A549 (cell line): ENCODE data around the gene NDUFAF5. TPM values are rescaled to one million over a fixed set of nuclear protein-coding genes. Genes with fewer than 3 reads are reported as not detected.
A peak's percentile ranks its signal among the peaks of the same experiment; 100 is the strongest.

Experiments
- ATAC-seq, 2 experiments: fragments of 200-7000 bp in 1 of 2; fragments of >200 bp in 1 of 2; cut with Nextera tagmentation in 1 of 2; cut with Tn5 transposase in 1 of 2; 3 replicates each; pipeline versions ENCODE4 v1.8.0 to v1.9.1; 2018 to 2020; ENCODE audit warnings: mild to moderate bottlenecking in 1 of 2, moderate library complexity in 1 of 2
- CTCF ChIA-PET: fragments of 300-600 bp; sonication (Branson Sonifier 250); formaldehyde crosslinking; extraction: SDS; loops from one replicate; lab custom pipeline; 2021; ENCODE audit warnings: antibody characterized with exemption, inconsistent platforms; lab: Yijun Ruan, JAX
- POLR2A ChIA-PET: fragments of 350-600 bp; formaldehyde crosslinking; extraction: SDS; loops from one replicate; lab custom pipeline; 2021; ENCODE audit warnings: antibody characterized with exemption, inconsistent platforms; lab: Yijun Ruan, JAX
- DNase-seq, 2 experiments: peaks; one replicate each; pipeline versions ENCODE4 v3.0.0 to v3.0.0-alpha.2; 2011 to 2016; ENCODE audit warnings: low read depth in 1 of 2, low spot score in 1 of 2
- FAIRE-seq: peaks from 2 replicates; lab custom pipeline; 2011; peaks lifted over from hg19 to GRCh38; lab: Jason Lieb, UNC
- H3K27ac ChIP-seq, 2 experiments: fragments of >200 bp; sonication (Bioruptor Twin); formaldehyde crosslinking; 3 replicates each; pipeline ENCODE4 v1.5.1; 2016 to 2017
- H3K4me1 ChIP-seq: fragments of >200 bp; sonication (Bioruptor Twin); formaldehyde crosslinking; 3 replicates; pipeline ENCODE4 v1.6.1; 2016
- H3K4me2 ChIP-seq: fragments of >200 bp; sonication (Bioruptor Twin); formaldehyde crosslinking; 3 replicates; pipeline ENCODE4 v1.6.1; 2016
- H3K4me3 ChIP-seq: fragments of >200 bp; sonication (Bioruptor Twin); formaldehyde crosslinking; 3 replicates; pipeline ENCODE4 v1.5.1; 2016
- H3K9me3 ChIP-seq: fragments of >200 bp; sonication (Bioruptor Twin); formaldehyde crosslinking; 3 replicates; pipeline ENCODE4 v1.6.1; 2016
- BHLHE40 ChIP-seq: IDR thresholded peaks from 2 replicates; pipeline ENCODE4 v1.6.1; 2012; ENCODE audit warnings: low read depth, low read length, inconsistent platforms
- CBX2 ChIP-seq: fragments of 200-600 bp; sonication (generic); IDR thresholded peaks from 2 replicates; pipeline ENCODE4 v1.6.1; 2016; ENCODE audit warnings: low read depth, mild to moderate bottlenecking, borderline replicate concordance
- CHD2 ChIP-seq: fragments of 150-350 bp; IDR thresholded peaks from 2 replicates; pipeline ENCODE4 v1.6.1; 2014; ENCODE audit warnings: low read length; ENCODE audit not compliant: partially characterized antibody
- E2F6 ChIP-seq: IDR thresholded peaks from 2 replicates; pipeline ENCODE4 v1.6.1; 2012; ENCODE audit warnings: low read depth, borderline replicate concordance
- EHF ChIP-seq: fragments of 250-450 bp; sonication (Bioruptor Pico); IDR thresholded peaks from 2 replicates; pipeline ENCODE4 v1.5.0; 2020; ENCODE audit warnings: mild to moderate bottlenecking
- ESRRA ChIP-seq: fragments of 150-350 bp; IDR thresholded peaks from 2 replicates; pipeline ENCODE4 v1.6.1; 2014; ENCODE audit warnings: mild to moderate bottlenecking, low read length, borderline replicate concordance
- HOXB13 ChIP-seq: fragments of 250-450 bp; sonication (Bioruptor Pico); IDR thresholded peaks from 2 replicates; pipeline ENCODE4 v1.5.0; 2020; ENCODE audit warnings: low read depth, mild to moderate bottlenecking, moderate library complexity
- JUN ChIP-seq, 2 experiments: fragments of >200 bp; sonication (Bioruptor Twin); formaldehyde crosslinking; IDR thresholded peaks; 2 replicates in 1 of 2; 3 replicates in 1 of 2; pipeline ENCODE4 v1.6.1; 2016 to 2017
- JUNB ChIP-seq: fragments of >200 bp; sonication (Bioruptor Twin); formaldehyde crosslinking; IDR thresholded peaks from 2 replicates; pipeline ENCODE4 v1.6.1; 2016
- KDM5A ChIP-seq: fragments of 200-600 bp; sonication (generic); IDR thresholded peaks from 2 replicates; pipeline ENCODE4 v1.6.1; 2016; ENCODE audit warnings: antibody characterized with exemption, mild to moderate bottlenecking
- MAX ChIP-seq: IDR thresholded peaks from 2 replicates; pipeline ENCODE4 v1.6.1; 2012
- MAZ ChIP-seq: fragments of 150-350 bp; IDR thresholded peaks from 2 replicates; pipeline ENCODE4 v1.6.1; 2014; ENCODE audit warnings: antibody characterized with exemption, low read depth, low read length, borderline replicate concordance
- MYC ChIP-seq: IDR thresholded peaks from 2 replicates; pipeline ENCODE4 v1.6.1; 2012; ENCODE audit warnings: mild to moderate bottlenecking, inconsistent platforms, low read length, improper control_type of control experiment, borderline replicate concordance
- NPAS2 ChIP-seq: fragments of 250-450 bp; sonication (Bioruptor Pico); IDR thresholded peaks from 2 replicates; pipeline ENCODE4 v1.8.0; 2022; ENCODE audit warnings: mild to moderate bottlenecking, moderate library complexity, borderline replicate concordance
- PHF8 ChIP-seq: fragments of 200-600 bp; sonication (generic); IDR thresholded peaks from 2 replicates; pipeline ENCODE4 v1.6.1; 2016; ENCODE audit warnings: low read depth, mild to moderate bottlenecking, antibody characterized with exemption, moderate library complexity, borderline replicate concordance
- POLR2A ChIP-seq: IDR thresholded peaks from 2 replicates; pipeline ENCODE4 v1.6.1; 2012; ENCODE audit warnings: mild to moderate bottlenecking, low read length
- RARB ChIP-seq: fragments of 250-450 bp; sonication (Bioruptor Pico); IDR thresholded peaks from 2 replicates; pipeline ENCODE4 v1.8.0; 2021; ENCODE audit warnings: mild to moderate bottlenecking, moderate library complexity
- REST ChIP-seq: fragments of 200-600 bp; sonication (generic); IDR thresholded peaks from 2 replicates; pipeline ENCODE4 v1.6.1; 2016; ENCODE audit warnings: antibody characterized with exemption, mild to moderate bottlenecking, moderate library complexity
- USF2 ChIP-seq: fragments of 450-650 bp; IDR thresholded peaks from 2 replicates; pipeline ENCODE4 v1.6.1; 2014; ENCODE audit warnings: antibody characterized with exemption
- ZFP36 ChIP-seq: fragments of 450-650 bp; IDR thresholded peaks from 2 replicates; pipeline ENCODE4 v1.6.1; 2014; ENCODE audit warnings: borderline replicate concordance; ENCODE audit not compliant: partially characterized antibody
- ZSCAN20 ChIP-seq: fragments of 250-450 bp; sonication (Bioruptor Pico); IDR thresholded peaks from 2 replicates; pipeline ENCODE4 v1.8.0; 2022; ENCODE audit warnings: mild to moderate bottlenecking, moderate library complexity
- WGBS: methylation state at CpG from one replicate; pipeline ENCODE4 v1.1.6; 2017; ENCODE audit errors: missing lambda C conversion rate; 5-methylcytosine and 5-hydroxymethylcytosine counted together
- polyA minus RNA-seq: library from RNA; depleted of rRNA, polyadenylated mRNA; stranded (reverse); fragments of >200 nt; gene quantifications from 2 replicates; pipeline ENCODE4 v1.2.3, GENCODE V29; 2011; rRNA and poly(A)+ RNA removed
- polyA plus RNA-seq, 4 experiments: library from polyadenylated mRNA; depleted of rRNA in 3 of 4; stranded (reverse); fragments of >200 nt; fragmentation: RNase III in 1 of 4; extraction: RNeasy Plus Mini Kit Qiagen cat#74134 plus additional on column Dnase treatment in 1 of 4; gene quantifications; 2 replicates in 3 of 4; 3 replicates in 1 of 4; pipeline ENCODE4 v1.2.3, GENCODE V29; 2011 to 2017

NDUFAF5 gene
- polyA plus RNA-seq (2011; rRNA removed) (36.6 and 53.5 TPM in 2 replicates), polyA plus RNA-seq (2017; fragmentation: RNase III; extraction: RNeasy Plus Mini Kit Qiagen cat#74134 plus additional on column Dnase treatment) (25.4 to 29.2 TPM (median 27.0 TPM) in 3 replicates), polyA minus RNA-seq (14.5 and 16.4 TPM in 2 replicates)
- 14.2 and 16.2 TPM in 2 replicates for polyA plus RNA-seq (2012; cell fraction: cytosol; rRNA removed)
- 7.9 and 20.2 TPM in 2 replicates for polyA plus RNA-seq (2012; cell fraction: nucleus; rRNA removed)

GRCh38 chr20:13784893-13785715 is at the start of gene NDUFAF5, which contains the start of gene ESF1:
Gene NDUFAF5, plus strand, starts transcription at chr20:13785028. Its CDS starts 41 bp downstream, at chr20:13785069.
Gene ESF1, minus strand, starts transcription at chr20:13784919. Its CDS starts 1,779 bp downstream, at chr20:13783140.
- Histone ChIP-seq H3K27ac (peak within 1 kb of the TSS; percentile 86 to 94), H3K4me1 (peaks cover 29% of the 10 kb centered on the region), H3K4me3 (peak within 1 kb of the TSS; percentile 93), H3K4me2 (peak within 1 kb of the TSS; percentile 82), H3K9me3 (no peaks in the 10 kb centered on the region)
- peak; percentile 95 to 98 for ATAC-seq
- peak; percentile 94 for TF ChIP-seq POLR2A
- TF ChIP-seq EHF (CRISPR knock-in tag), result 0 out of 2 replicates have a peak, but pooled peaks have one; percentile 10
- no peak for TF ChIP-seq ZFP36
- peak; percentile 49; the same call in 1 of the 2 replicates for TF ChIP-seq REST
- TF ChIP-seq ESRRA, result peak; percentile 75
- peak; percentile 84; the same call in 1 of the 2 replicates for TF ChIP-seq E2F6
- peak; percentile 78 for TF ChIP-seq BHLHE40
- TF ChIP-seq HOXB13 (CRISPR knock-in tag), result no peak
- no peak for TF ChIP-seq CBX2
- no peak for TF ChIP-seq JUNB
- no peak for TF ChIP-seq RARB (CRISPR knock-in tag)
- TF ChIP-seq MAZ, result 0 out of 2 replicates have a peak, but pooled peaks have one; percentile 29
- TF ChIP-seq KDM5A, result peak; percentile 29; the same call in 1 of the 2 replicates
- TF ChIP-seq PHF8, result peak; percentile 57
- peak; percentile 48 for TF ChIP-seq CHD2
- peak; percentile 100 for TF ChIP-seq MAX
- TF ChIP-seq JUN (IDR thresholded peaks at IDR 0.05), result peak; percentile 89 to 91
- TF ChIP-seq USF2, result peak; percentile 97
- no peak for TF ChIP-seq ZSCAN20
- peak; percentile 81; the same call in 1 of the 2 replicates for TF ChIP-seq NPAS2 (CRISPR knock-in tag)
- TF ChIP-seq MYC, result peak; percentile 89
- peak; percentile 97 to 99 for DNase-seq
- ChIA-PET POLR2A (interaction anchor here (0.8 to 1.9 kb wide), 6 partner anchors 9 to 104 kb away, joined by 3 to 7 read pairs (median 4); no protein-coding TSS in a partner anchor), CTCF (interaction anchor here (0.5 to 3.7 kb wide), 9 partner anchors 11 to 859 kb away, joined by 3 to 25 read pairs (median 3); no protein-coding TSS in a partner anchor)
- FAIRE-seq, result peak; percentile 99
- 1% methylated on average over 39 of the region's 54 CpGs for WGBS
